Measurements from ENCODE around the gene BRF1. TPM values are rescaled to one million over a fixed set of nuclear protein-coding genes. Genes with fewer than 3 reads are reported as not detected.

Gene BRF1
- total RNA-seq, 1 donor, result 28.8 TPM

- no peak for TF ChIP-seq CTCF (IDR thresholded peaks at IDR 0.05; ENCODE audit: insufficient read depth, low read length)
- H3K4me3 ChIP-seq (ENCODE audit: low read depth, low read length), result no peak overlapping the region
- DNase-seq (ENCODE audit: low read depth), result no peak
These were observed 45.4 kb upstream of the BRF1 start for GRCh38 chr14:105346200-105346533.

GRCh38 chr14:105343194-105343593 lies 42.4 kb upstream of the BRF1 start:
- H3K4me3 ChIP-seq (ENCODE audit: low read depth, low read length), result no peak overlapping the region
- no peak for TF ChIP-seq CTCF (IDR thresholded peaks at IDR 0.05; ENCODE audit: insufficient read depth, low read length)
- DNase-seq (ENCODE audit: low read depth), result no peak

GRCh38 chr14:105340821-105341733 lies 40.3 kb upstream of the BRF1 start:
- DNase-seq (ENCODE audit: low read depth), result peak; percentile 46
- no peak for TF ChIP-seq CTCF (IDR thresholded peaks at IDR 0.05; ENCODE audit: insufficient read depth, low read length)
- no peak overlapping the region for H3K4me3 ChIP-seq (ENCODE audit: low read depth, low read length)

- DNase-seq (ENCODE audit: low read depth), result no peak
- TF ChIP-seq CTCF (IDR thresholded peaks at IDR 0.05; ENCODE audit: insufficient read depth, low read length), result no peak
- no peak overlapping the region for H3K4me3 ChIP-seq (ENCODE audit: low read depth, low read length)
These were observed 37.4 kb upstream of the BRF1 start for GRCh38 chr14:105337966-105338741.

GRCh38 chr14:105337433-105337832 lies 36.6 kb upstream of the BRF1 start:
- no peak for TF ChIP-seq CTCF (IDR thresholded peaks at IDR 0.05; ENCODE audit: insufficient read depth, low read length)
- H3K4me3 ChIP-seq (ENCODE audit: low read depth, low read length), result no peak overlapping the region
- no peak for DNase-seq (ENCODE audit: low read depth)

- no peak overlapping the region for H3K4me3 ChIP-seq (ENCODE audit: low read depth, low read length)
- no peak for DNase-seq (ENCODE audit: low read depth)
- no peak for TF ChIP-seq CTCF (IDR thresholded peaks at IDR 0.05; ENCODE audit: insufficient read depth, low read length)
These were observed 35.9 kb upstream of the BRF1 start for GRCh38 chr14:105336477-105337287.
